Endothelial cell of umbilical vein (primary cell): ENCODE data around the gene VAPB. TPM values are rescaled to one million over a fixed set of nuclear protein-coding genes. Genes with fewer than 3 reads are reported as not detected.

Experiments used
- BruUV-seq: library from RNA; stranded (reverse); fragments of 400-500 nt; replicated peaks from 2 replicates; lab custom pipeline; 2021; lab: Mats Ljungman, UMichigan
- CTCF ChIA-PET: fragments of 300-600, 350-600 bp; sonication (Branson Sonifier 250); formaldehyde crosslinking; loops from one replicate; lab custom pipeline; 2021; ENCODE audit warnings: antibody characterized with exemption, inconsistent platforms; lab: Charles Lee
- POLR2A ChIA-PET: fragments of 300-600, 350-600 bp; sonication (Branson Sonifier 250); formaldehyde crosslinking; loops from one replicate; lab custom pipeline; 2021; ENCODE audit warnings: antibody characterized with exemption, inconsistent platforms; lab: Charles Lee
- DNase-seq: peaks from one replicate; pipeline ENCODE4 v3.0.0-alpha.2; 2011; ENCODE audit warnings: low read depth, low spot score
- FAIRE-seq: peaks from 2 replicates; lab custom pipeline; 2011; peaks lifted over from hg19 to GRCh38; lab: Jason Lieb, UNC
- H2AFZ ChIP-seq: 2 replicates; pipeline ENCODE4 v1.6.0; 2012; ENCODE audit warnings: low read depth, low read length, control low read depth, inconsistent platforms
- H3K27ac ChIP-seq: 2 replicates; pipeline ENCODE4 v1.5.1; 2011; ENCODE audit warnings: low read depth, mild to moderate bottlenecking, control low read depth, low read length, moderate library complexity; ENCODE audit not compliant: insufficient read depth
- H3K27me3 ChIP-seq, 2 experiments: 2 replicates each; pipeline versions ENCODE4 v1.6.0 to v1.6.1; 2011; ENCODE audit warnings: low read length in 2 of 2, mixed read lengths in 1 of 2; ENCODE audit not compliant: control insufficient read depth in 2 of 2, insufficient read depth in 2 of 2
- H3K36me3 ChIP-seq, 2 experiments: 2 replicates in 1 of 2; 3 replicates in 1 of 2; pipeline ENCODE4 v1.5.1; 2011; ENCODE audit warnings: low read length in 2 of 2, mild to moderate bottlenecking in 1 of 2, moderate library complexity in 1 of 2; ENCODE audit not compliant: control insufficient read depth in 2 of 2, insufficient read depth in 2 of 2; ENCODE audit errors: extremely low read depth in 1 of 2
- H3K4me1 ChIP-seq: 3 replicates; pipeline ENCODE4 v1.5.1; 2011; ENCODE audit warnings: mild to moderate bottlenecking, low read length; ENCODE audit not compliant: control insufficient read depth, insufficient read depth; ENCODE audit errors: extremely low read depth
- H3K4me2 ChIP-seq: 2 replicates; pipeline ENCODE4 v1.6.1; 2011; ENCODE audit warnings: low read length, control low read depth, mixed read lengths; ENCODE audit not compliant: insufficient read depth
- H3K4me3 ChIP-seq, 3 experiments: fragments of 200-600 bp in 1 of 3; sonication (generic), shearing (Covaris generic) in 1 of 3; replicated peaks in 1 of 3; 2 replicates each; pipeline ENCODE4 v1.5.1; 2011 to 2016; ENCODE audit warnings: control low read depth in 3 of 3, low read length in 3 of 3, mild to moderate bottlenecking in 2 of 3, inconsistent platforms in 1 of 3, low read depth in 1 of 3, moderate library complexity in 1 of 3; ENCODE audit not compliant: insufficient read depth in 1 of 3
- H3K79me2 ChIP-seq: 2 replicates; pipeline ENCODE4 v1.6.0; 2012; ENCODE audit warnings: low read length, inconsistent platforms; ENCODE audit not compliant: control insufficient read depth, insufficient read depth
- H3K9ac ChIP-seq: replicated peaks from 2 replicates; pipeline ENCODE3; 2011; ENCODE audit warnings: low read length, control low read depth; ENCODE audit not compliant: insufficient read depth; ENCODE audit errors: extremely low read depth
- H3K9me1 ChIP-seq: replicated peaks from 3 replicates; pipeline ENCODE4 v1.6.0; 2011; ENCODE audit warnings: mild to moderate bottlenecking, low read length; ENCODE audit not compliant: control insufficient read depth, insufficient read depth; ENCODE audit errors: extremely low read depth
- H3K9me3 ChIP-seq: replicated peaks from 2 replicates; pipeline ENCODE4 v1.5.1; 2012; ENCODE audit warnings: low read length, inconsistent platforms; ENCODE audit not compliant: control insufficient read depth, insufficient read depth
- H4K20me1 ChIP-seq: replicated peaks from 2 replicates; pipeline ENCODE3; 2011; ENCODE audit warnings: mild to moderate bottlenecking, low read length; ENCODE audit not compliant: control insufficient read depth, insufficient read depth; ENCODE audit errors: extremely low read depth
- CTCF ChIP-seq, 2 donors: IDR thresholded peaks; 1 replicate in 1 of 2; 2 replicates in 1 of 2; pipeline ENCODE4 v1.5.1; 2011; ENCODE audit warnings: low read length in 2 of 2, mild to moderate bottlenecking in 2 of 2, moderate library complexity in 2 of 2, control low read depth in 1 of 2, inconsistent platforms in 1 of 2, low read depth in 1 of 2; ENCODE audit not compliant: insufficient read depth in 1 of 2; ENCODE audit errors: extremely low read depth in 1 of 2
- EZH2 ChIP-seq: IDR thresholded peaks from 2 replicates; pipeline ENCODE4 v1.6.1; 2012; ENCODE audit warnings: borderline replicate concordance, low read depth, mild to moderate bottlenecking, moderate library complexity, low read length, inconsistent platforms; ENCODE audit not compliant: severe bottlenecking
- FOS ChIP-seq: IDR thresholded peaks from 2 replicates; pipeline ENCODE4 v1.6.1; 2011; ENCODE audit warnings: mild to moderate bottlenecking, low read length, moderate library complexity, borderline replicate concordance; ENCODE audit not compliant: insufficient read depth
- GATA2 ChIP-seq: IDR thresholded peaks from 2 replicates; pipeline ENCODE4 v1.7.0; 2011; ENCODE audit warnings: low read depth, mild to moderate bottlenecking, moderate library complexity, mixed read lengths, low read length; ENCODE audit not compliant: insufficient read length, insufficient read depth
- JUN ChIP-seq: IDR thresholded peaks from 2 replicates; pipeline ENCODE4 v1.6.1; 2011; ENCODE audit warnings: borderline replicate concordance, low read depth; ENCODE audit not compliant: insufficient read length, insufficient read depth
- MAX ChIP-seq: IDR thresholded peaks from 2 replicates; pipeline ENCODE4 v1.6.1; 2011; ENCODE audit not compliant: insufficient read depth, insufficient read length
- MYC ChIP-seq: IDR thresholded peaks from one replicate; pipeline ENCODE4 v1.6.1; 2011; ENCODE audit warnings: mild to moderate bottlenecking, low read depth, low read length
- POLR2A ChIP-seq: IDR thresholded peaks from 2 replicates; pipeline ENCODE4 v1.6.1; 2012; ENCODE audit warnings: low read depth, mild to moderate bottlenecking, control low read depth, low read length
- POLR2AphosphoS5 ChIP-seq: IDR thresholded peaks from 2 replicates; pipeline ENCODE4 v1.6.1; 2012; ENCODE audit warnings: low read depth, mild to moderate bottlenecking, control low read depth, low read length, moderate library complexity; ENCODE audit not compliant: insufficient read depth
- dilution Hi-C: fragments of 300-500 bp; cut with MboI; formaldehyde crosslinking; loops from one replicate; pipeline ENCODE4 v1.15.0; 2019; ENCODE audit warnings: low sequenced_read_pairs; ENCODE audit not compliant: extremely low pct_ligation_motif_present
- intact Hi-C: fragments of 100-400 bp; cut with micrococcal nuclease; formaldehyde crosslinking; loops from one replicate; pipeline ENCODE4 v1.10.0; 2022
- polyA plus RNA-seq, 4 experiments: library from polyadenylated mRNA; depleted of rRNA in 3 of 4; stranded (reverse) in 3 of 4; unstranded in 1 of 4; fragments of >200 nt; gene quantifications; 2 replicates each; pipeline versions ENCODE4 v1.2.1 to v1.2.3, GENCODE V29; 2011 to 2012; ENCODE audit warnings: missing spikeins in 1 of 4
- total RNA-seq: library from RNA; stranded (reverse); gene quantifications from 2 replicates; pipeline ENCODE4 v1.2.3, GENCODE V29; 2021

Gene VAPB
- total and polyA plus RNA-seq, 2 donors (not counting 3 experiments of a cell fraction or from before 2014, with no cell fraction given): 17.9 to 48.9 TPM

- H3K27me3 ChIP-seq: no peaks in the 10 kb centered on the region
Measured at GRCh38 chr20:58436868-58437645, 48.0 kb downstream of the VAPB start.

More at GRCh38 chr20:58436868-58437645, 48.0 kb downstream of the VAPB start:
- DNase-seq (no peak), FAIRE-seq (no peak)
- H4K20me1 ChIP-seq: no peaks in the 10 kb centered on the region
- H3K79me2 ChIP-seq: peaks cover 74% of the 10 kb centered on the region
- H3K4me1 ChIP-seq: peaks cover 24% of the 10 kb centered on the region
- no peaks in the 10 kb centered on the region for H3K9me3 ChIP-seq
- dilution Hi-C loops: no loop called here
- ChIA-PET CTCF (no interaction called here), POLR2A (no interaction called here)
- TF ChIP-seq MAX (no peak), FOS (no peak), JUN (no peak), POLR2A (no peak), MYC (no peak), GATA2 (no peak), EZH2 (no peak), POLR2AphosphoS5 (no peak), CTCF (IDR thresholded peaks at IDR 0.05; ENCODE audit: extremely low read depth in 1 of 2, insufficient read depth in 1 of 2, low read depth in 1 of 2, low read length in 2 of 2) (no peak)
- BruUV-seq: no TSS peak
- intact Hi-C loops: no loop called here
- peaks cover 3 to 6% of the 10 kb centered on the region in 2 experiments for H3K36me3 ChIP-seq
- H3K4me3 ChIP-seq: no peak overlapping the region
- H3K4me2 ChIP-seq: no peak overlapping the region
- no peaks in the 10 kb centered on the region for H3K9me1 ChIP-seq
- no peak overlapping the region for H2AFZ ChIP-seq
- no peak overlapping the region for H3K27ac ChIP-seq
- H3K9ac ChIP-seq: no peak overlapping the region
